GM20000 (cell line): ENCODE results near the gene IL13RA2.

Experiments
- DNase-seq: peaks from one replicate; pipeline ENCODE4 v3.0.0; 2012; ENCODE audit warnings: low spot score
- TF ChIP-seq, protein P1 (sequence below): IDR thresholded peaks from 2 replicates; pipeline ENCODE4 v1.5.1; 2012; ENCODE audit warnings: mild to moderate bottlenecking, control low read depth; ENCODE audit errors: extremely low read depth, missing control alignments

The IL13RA2 gene, protein sequence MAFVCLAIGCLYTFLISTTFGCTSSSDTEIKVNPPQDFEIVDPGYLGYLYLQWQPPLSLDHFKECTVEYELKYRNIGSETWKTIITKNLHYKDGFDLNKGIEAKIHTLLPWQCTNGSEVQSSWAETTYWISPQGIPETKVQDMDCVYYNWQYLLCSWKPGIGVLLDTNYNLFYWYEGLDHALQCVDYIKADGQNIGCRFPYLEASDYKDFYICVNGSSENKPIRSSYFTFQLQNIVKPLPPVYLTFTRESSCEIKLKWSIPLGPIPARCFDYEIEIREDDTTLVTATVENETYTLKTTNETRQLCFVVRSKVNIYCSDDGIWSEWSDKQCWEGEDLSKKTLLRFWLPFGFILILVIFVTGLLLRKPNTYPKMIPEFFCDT

DNA sequence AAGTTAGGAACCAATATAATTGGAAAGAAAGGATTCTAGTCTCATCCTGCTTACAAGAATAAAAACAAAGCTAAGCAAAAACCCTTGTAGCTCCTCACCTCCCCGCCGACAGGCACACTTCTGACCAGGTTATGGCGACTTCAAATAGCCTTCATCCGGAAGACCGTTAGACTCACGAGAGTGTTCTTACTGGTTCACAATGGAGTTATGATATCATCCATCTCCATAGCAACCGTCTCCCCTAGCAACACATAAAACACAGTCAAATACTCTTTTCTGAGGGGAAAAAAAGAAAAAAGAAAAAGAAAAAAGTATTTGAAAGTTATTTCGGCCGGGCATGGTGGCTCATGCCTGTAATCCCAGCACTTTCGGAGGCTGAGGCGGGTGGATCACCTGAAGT is at the start of gene IL13RA2:
Gene IL13RA2, minus strand, starts transcription at position 162 of the 400 bp plus-strand sequence. CDS start 347 bp downstream, outside the sequence.
- TF ChIP-seq, protein P1, sequence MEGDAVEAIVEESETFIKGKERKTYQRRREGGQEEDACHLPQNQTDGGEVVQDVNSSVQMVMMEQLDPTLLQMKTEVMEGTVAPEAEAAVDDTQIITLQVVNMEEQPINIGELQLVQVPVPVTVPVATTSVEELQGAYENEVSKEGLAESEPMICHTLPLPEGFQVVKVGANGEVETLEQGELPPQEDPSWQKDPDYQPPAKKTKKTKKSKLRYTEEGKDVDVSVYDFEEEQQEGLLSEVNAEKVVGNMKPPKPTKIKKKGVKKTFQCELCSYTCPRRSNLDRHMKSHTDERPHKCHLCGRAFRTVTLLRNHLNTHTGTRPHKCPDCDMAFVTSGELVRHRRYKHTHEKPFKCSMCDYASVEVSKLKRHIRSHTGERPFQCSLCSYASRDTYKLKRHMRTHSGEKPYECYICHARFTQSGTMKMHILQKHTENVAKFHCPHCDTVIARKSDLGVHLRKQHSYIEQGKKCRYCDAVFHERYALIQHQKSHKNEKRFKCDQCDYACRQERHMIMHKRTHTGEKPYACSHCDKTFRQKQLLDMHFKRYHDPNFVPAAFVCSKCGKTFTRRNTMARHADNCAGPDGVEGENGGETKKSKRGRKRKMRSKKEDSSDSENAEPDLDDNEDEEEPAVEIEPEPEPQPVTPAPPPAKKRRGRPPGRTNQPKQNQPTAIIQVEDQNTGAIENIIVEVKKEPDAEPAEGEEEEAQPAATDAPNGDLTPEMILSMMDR: no peak
- no peak for DNase-seq

DNA sequence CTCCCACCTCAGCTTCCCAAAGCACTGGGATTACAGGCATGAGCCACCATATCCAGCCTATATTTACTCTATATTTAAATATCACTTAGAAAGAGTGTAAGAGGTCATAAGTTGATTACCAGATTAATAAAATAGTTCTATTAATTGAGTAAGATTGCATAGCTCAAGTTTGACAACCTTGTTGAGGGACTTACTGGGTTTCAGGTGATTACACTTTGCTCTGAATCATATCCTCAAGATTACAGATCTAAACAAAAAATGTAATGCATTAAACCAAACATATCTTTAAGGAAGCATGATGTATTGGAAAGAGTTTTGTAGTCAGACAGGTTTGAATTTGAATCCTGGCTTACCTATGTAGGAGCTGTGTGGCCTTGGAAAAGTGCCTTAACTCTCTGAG is 47.9 kb upstream of the IL13RA2 start:
- TF ChIP-seq, protein P1: no peak
- no peak for DNase-seq

DNA sequence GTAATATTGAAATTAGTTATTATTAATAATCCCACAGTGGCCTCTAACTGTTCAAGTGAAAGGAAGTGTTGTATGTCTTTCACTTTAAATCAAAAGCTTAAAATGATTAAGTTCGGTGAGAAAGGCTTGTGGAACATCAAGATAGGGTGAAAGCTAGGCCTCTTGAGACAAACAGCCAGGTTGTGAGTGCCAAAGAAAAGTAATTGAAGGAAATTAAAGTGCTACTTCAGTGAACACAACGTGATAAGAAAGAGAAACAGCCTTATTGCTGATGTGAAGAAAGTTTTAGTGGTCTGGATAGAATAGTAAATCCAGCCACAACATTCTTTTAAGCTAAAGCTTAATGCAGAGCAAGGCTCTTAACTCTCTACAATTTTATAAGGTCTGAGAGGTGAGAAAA is 42.6 kb upstream of the IL13RA2 start:
- TF ChIP-seq, protein P1: no peak
- DNase-seq: no peak

DNA sequence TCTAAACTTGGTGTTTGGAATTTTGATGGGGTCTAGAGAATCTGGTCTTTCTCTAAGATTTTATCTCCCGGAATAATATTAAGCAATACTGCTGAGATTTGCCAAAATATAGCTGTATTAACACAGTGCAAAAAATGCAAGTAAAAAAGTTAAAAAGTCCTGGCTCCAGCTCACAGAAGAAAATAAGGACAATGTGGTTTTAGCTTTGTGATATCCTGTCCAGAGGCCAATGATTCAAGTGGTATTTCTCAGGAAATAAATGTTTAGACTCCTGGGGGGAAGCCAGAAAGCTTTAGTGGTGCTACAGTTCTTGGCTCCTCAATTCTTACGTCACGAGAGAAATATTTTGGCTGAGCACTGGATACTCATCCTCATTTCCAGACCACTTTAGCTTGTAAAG is 40.9 kb upstream of the IL13RA2 start:
- DNase-seq: no peak
- TF ChIP-seq, protein P1: no peak

DNA sequence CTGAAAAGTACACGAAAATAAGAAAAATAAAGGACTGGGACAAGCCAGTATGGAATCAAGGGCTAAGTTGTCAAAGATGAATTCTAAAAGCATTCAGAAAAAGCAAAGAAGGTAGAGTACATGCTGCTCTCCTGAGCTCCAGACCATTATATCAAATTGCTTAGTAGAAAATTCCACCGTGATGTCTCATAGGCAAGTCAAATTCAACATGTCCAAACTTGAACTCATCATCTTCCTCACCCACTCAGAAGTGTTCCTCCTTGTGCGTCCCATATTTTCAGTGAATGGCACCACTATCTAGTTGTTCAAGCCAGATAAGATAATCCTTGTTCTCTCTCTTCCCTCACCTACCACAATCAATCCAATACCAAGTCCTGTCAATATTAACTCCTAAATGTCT is 37.5 kb upstream of the IL13RA2 start:
- no peak for DNase-seq

DNA sequence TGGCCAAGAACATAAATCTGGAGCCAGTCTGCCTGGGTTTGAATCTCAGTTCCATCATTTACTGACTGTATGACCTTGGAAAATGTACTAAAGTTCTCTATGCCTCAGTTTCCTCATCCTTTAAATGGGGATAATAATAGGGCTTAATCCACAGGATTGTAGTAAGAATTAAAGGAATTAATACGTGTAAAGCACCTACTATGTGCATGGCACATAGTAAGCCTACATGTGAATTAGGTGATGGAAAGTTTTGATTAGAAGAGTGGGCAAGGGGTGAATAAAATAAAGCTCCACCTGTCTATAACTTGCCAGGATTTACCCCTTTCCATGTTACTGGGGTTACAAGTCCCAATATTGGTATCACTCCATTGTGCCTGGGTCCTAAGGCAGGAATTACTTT is 35.8 kb upstream of the IL13RA2 start:
- no peak for DNase-seq
- TF ChIP-seq, protein P1: no peak

More for the DNA sequence above, 37.5 kb upstream of the IL13RA2 start:
- TF ChIP-seq, protein P1: no peak

DNA sequence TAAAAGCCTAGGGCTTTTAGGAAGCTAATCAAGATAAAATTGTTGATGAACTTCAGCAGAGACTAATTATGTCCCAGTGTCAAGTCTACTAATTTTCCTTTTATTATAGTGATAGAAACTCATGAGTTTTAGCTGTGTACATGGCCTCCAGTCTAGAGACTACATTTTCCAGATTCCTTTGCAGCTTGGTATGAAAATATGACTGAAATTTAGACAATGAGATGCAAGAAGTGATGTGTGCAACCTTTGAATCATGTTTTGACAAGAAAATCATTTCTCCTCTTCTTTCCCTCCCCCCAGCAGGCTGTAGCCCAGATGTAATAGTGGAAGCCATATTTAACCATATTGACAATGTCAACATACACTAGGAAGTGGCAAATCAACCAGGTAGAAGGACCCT is 30.3 kb upstream of the IL13RA2 start:
- no peak for DNase-seq
- TF ChIP-seq, protein P1: no peak
